Body of pancreas (tissue), 4 donors: ENCODE measurements around the gene MED17. TPM values are rescaled to one million over a fixed set of nuclear protein-coding genes. Genes with fewer than 3 reads are reported as not detected.

ENCODE experiments used
- ATAC-seq: fragments of 150-250 bp; one replicate; pipeline ENCODE4 v1.9.1; 2016
- DNase-seq, 4 donors: peaks; one replicate each; pipeline ENCODE4 v3.0.0-alpha.2; 2019
- H3K27ac ChIP-seq, 4 donors: fragments of 200-600 bp; sonication (generic); 1 replicate in 3 of 4; 2 replicates in 1 of 4; pipeline versions ENCODE4 v1.5.1 to v1.6.1; 2016 to 2019; ENCODE audit warnings: mild to moderate bottlenecking in 1 of 4, mixed read lengths in 1 of 4, moderate library complexity in 1 of 4
- H3K27me3 ChIP-seq, 2 donors: fragments of 200-600 bp; sonication (generic); one replicate each; pipeline ENCODE4 v1.6.0; 2016; ENCODE audit warnings: mild to moderate bottlenecking in 1 of 2
- H3K36me3 ChIP-seq, 2 donors: fragments of 200-600 bp; sonication (generic); replicated peaks in 1 of 2; 2 replicates each; pipeline ENCODE4 v1.5.1; 2016; ENCODE audit warnings: low read depth in 2 of 2; ENCODE audit not compliant: insufficient read depth in 1 of 2
- H3K4me1 ChIP-seq: fragments of 200-600 bp; sonication (generic); one replicate; pipeline ENCODE4 v1.6.0; 2016
- H3K4me3 ChIP-seq, 2 donors: fragments of 200-600 bp; sonication (generic); 1 replicate in 1 of 2; 2 replicates in 1 of 2; pipeline ENCODE4 v1.5.1; 2016 to 2019
- H3K9me3 ChIP-seq, 3 donors: fragments of 200-600 bp; sonication (generic); 1 replicate in 2 of 3; 2 replicates in 1 of 3; pipeline ENCODE4 v1.5.1; 2016
- CTCF ChIP-seq, 7 experiments: fragments of 450-650 bp in 4 of 7; fragments of 200-600 bp in 3 of 7; sonication (generic) in 3 of 7; IDR thresholded peaks; one replicate each; pipeline ENCODE4 v1.5.1; 2016 to 2019; ENCODE audit warnings: antibody characterized with exemption in 7 of 7
- POLR2A ChIP-seq, 3 donors: fragments of 450-650 bp; IDR thresholded peaks; one replicate each; pipeline ENCODE4 v1.6.1; 2016; ENCODE audit warnings: antibody characterized with exemption in 3 of 3, mild to moderate bottlenecking in 2 of 3
- WGBS, 2 donors: methylation state at CpG; one replicate each; pipeline ENCODE4 v1.1.5; 2017; 5-methylcytosine and 5-hydroxymethylcytosine counted together
- intact Hi-C: fragments of 100-400 bp; cut with DNase I; formaldehyde crosslinking; loops from one replicate; pipeline ENCODE4 v1.15.1; 2023
- total RNA-seq, 2 donors: library from RNA; depleted of rRNA; stranded (reverse); fragments of >200 nt; gene quantifications; one replicate each; pipeline ENCODE4 v1.1.0, GENCODE V29; 2016

Gene MED17
- total RNA-seq, 2 donors from 2014 or later = 18.9 to 22.4 TPM

GRCh38 chr11:93765551-93765950, 18.5 kb upstream of the MED17 start:
- Histone ChIP-seq H3K4me1 (no peaks in the 10 kb centered on the region), H3K27me3 (no peaks in the 10 kb centered on the region), H3K4me3 (no peak overlapping the region), H3K9me3 (no peaks in the 10 kb centered on the region), H3K27ac (no peak overlapping the region), H3K36me3 (peaks cover 0 to 13% of the 10 kb centered on the region in 2 donors)
- DNase-seq (no peak), ATAC-seq (no peak)
- no peak for TF ChIP-seq CTCF (IDR thresholded peaks at IDR 0.05)
- 48% methylated on average over 2 of the region's 2 CpGs for WGBS, 2 donors
- intact Hi-C loops = no loop called here

GRCh38 chr11:93766504-93766903, 17.6 kb upstream of the MED17 start:
- Histone ChIP-seq H3K27me3 (no peaks in the 10 kb centered on the region), H3K4me3 (no peak overlapping the region), H3K4me1 (no peaks in the 10 kb centered on the region), H3K9me3 (no peaks in the 10 kb centered on the region), H3K36me3 (peaks cover 0 to 8% of the 10 kb centered on the region in 2 donors), H3K27ac (no peak overlapping the region)
- ATAC-seq (peak; percentile 35), DNase-seq (no peak)
- WGBS, 2 donors = 30 to 31% methylated on average over 5 of the region's 5 CpGs
- intact Hi-C loops = no loop called here
- TF ChIP-seq POLR2A (IDR thresholded peaks at IDR 0.05) (no peak), CTCF (IDR thresholded peaks at IDR 0.05) (no peak)

- intact Hi-C loops = no loop called here
- Histone ChIP-seq H3K4me3 (no peak overlapping the region), H3K27ac (no peak overlapping the region), H3K9me3 (no peaks in the 10 kb centered on the region), H3K4me1 (no peaks in the 10 kb centered on the region), H3K36me3 (peaks cover 0 to 5% of the 10 kb centered on the region in 2 donors), H3K27me3 (no peaks in the 10 kb centered on the region)
- TF ChIP-seq POLR2A (IDR thresholded peaks at IDR 0.05) = peak in 1 of 3 donors; percentile 8
- TF ChIP-seq CTCF (IDR thresholded peaks at IDR 0.05) = no peak
- 49 to 62% methylated on average over 2 to 3 of the region's 3 CpGs for WGBS, 2 donors
- ATAC-seq = no peak
- no peak for DNase-seq
These were observed 17.1 kb upstream of the MED17 start for GRCh38 chr11:93767018-93767417.

GRCh38 chr11:93770160-93770559, 13.9 kb upstream of the MED17 start:
- Histone ChIP-seq H3K9me3 (no peaks in the 10 kb centered on the region), H3K4me3 (no peak overlapping the region), H3K27me3 (no peaks in the 10 kb centered on the region), H3K27ac (no peak overlapping the region), H3K36me3 (no peaks in the 10 kb centered on the region), H3K4me1 (no peaks in the 10 kb centered on the region)
- ATAC-seq (no peak), DNase-seq (no peak)
- TF ChIP-seq POLR2A (IDR thresholded peaks at IDR 0.05) (no peak), CTCF (IDR thresholded peaks at IDR 0.05) (no peak)
- WGBS, 2 donors = 0 to 19% methylated on average over 1 of the region's 1 CpG
- intact Hi-C loops = no loop called here

- Histone ChIP-seq H3K27me3 (no peaks in the 10 kb centered on the region), H3K9me3 (no peaks in the 10 kb centered on the region), H3K36me3 (no peaks in the 10 kb centered on the region), H3K4me1 (no peaks in the 10 kb centered on the region), H3K27ac (no peak overlapping the region), H3K4me3 (no peak overlapping the region)
- intact Hi-C loops = no loop called here
- ATAC-seq (no peak), DNase-seq (no peak)
- WGBS, 2 donors = 100% methylated on average over 2 to 4 of the region's 4 CpGs
- no peak for TF ChIP-seq CTCF (IDR thresholded peaks at IDR 0.05)
- TF ChIP-seq POLR2A (IDR thresholded peaks at IDR 0.05) = no peak
These were observed 12.0 kb upstream of the MED17 start for GRCh38 chr11:93772123-93772522.
